ENCODE measurements around the gene GPR12.
"Not testable (repeated sequence)": the region's sequence is repeated elsewhere in the genome, so short reads cannot be mapped to it uniquely, and the experiment has no call there.

Gene GPR12

GRCh38 chr13:26747706-26748105, 12.9 kb downstream of the GPR12 start:
- no peak for DNase-seq (ENCODE audit: low spot score)

GRCh38 chr13:26743971-26744370, 16.6 kb downstream of the GPR12 start:
- no peak for DNase-seq (ENCODE audit: low spot score)

- DNase-seq (ENCODE audit: low spot score), result no peak
Measured at GRCh38 chr13:26742691-26743358, 17.8 kb downstream of the GPR12 start.

GRCh38 chr13:26735677-26736076, 24.9 kb downstream of the GPR12 start:
- no peak for DNase-seq (ENCODE audit: low spot score)

GRCh38 chr13:26727633-26728032, 33.0 kb downstream of the GPR12 start:
- DNase-seq (ENCODE audit: low spot score), result no peak

- no peak for DNase-seq (ENCODE audit: low spot score)
Measured at GRCh38 chr13:26727122-26727521, 33.5 kb downstream of the GPR12 start.

GRCh38 chr13:26726684-26727083, 33.9 kb downstream of the GPR12 start:
- no peak for DNase-seq (ENCODE audit: low spot score)

- DNase-seq (ENCODE audit: low spot score), result not testable (repeated sequence)
Measured at GRCh38 chr13:26723620-26724019, 37.0 kb downstream of the GPR12 start.

- no peak for DNase-seq (ENCODE audit: low spot score)
Measured at GRCh38 chr13:26722321-26722720, 38.3 kb downstream of the GPR12 start.

- DNase-seq (ENCODE audit: low spot score), result no peak
Measured at GRCh38 chr13:26721251-26722121, 39.1 kb downstream of the GPR12 start.

GRCh38 chr13:26719356-26719945, 41.1 kb downstream of the GPR12 start:
- DNase-seq (ENCODE audit: low spot score), result no peak

GRCh38 chr13:26718872-26719271, 41.7 kb downstream of the GPR12 start:
- DNase-seq (ENCODE audit: low spot score), result no peak

GRCh38 chr13:26718146-26718545, 42.4 kb downstream of the GPR12 start:
- DNase-seq (ENCODE audit: low spot score), result no peak

- DNase-seq (ENCODE audit: low spot score), result no peak
Measured at GRCh38 chr13:26716984-26717383, 43.6 kb downstream of the GPR12 start.

GRCh38 chr13:26713341-26713740, 47.2 kb downstream of the GPR12 start:
- DNase-seq (ENCODE audit: low spot score), result no peak

GRCh38 chr13:26711211-26711610, 49.4 kb downstream of the GPR12 start:
- DNase-seq (ENCODE audit: low spot score), result no peak

GRCh38 chr13:26710166-26710565, 50.4 kb downstream of the GPR12 start:
- DNase-seq (ENCODE audit: low spot score), result no peak

GRCh38 chr13:26709461-26709860, 51.1 kb downstream of the GPR12 start:
- no peak for DNase-seq (ENCODE audit: low spot score)

GRCh38 chr13:26708007-26708297, 52.6 kb downstream of the GPR12 start:
- DNase-seq (ENCODE audit: low spot score), result no peak

- peak; percentile 41 for DNase-seq (ENCODE audit: low spot score)
Measured at GRCh38 chr13:26707122-26708006, 53.2 kb downstream of the GPR12 start.

- DNase-seq (ENCODE audit: low spot score), result no peak
Measured at GRCh38 chr13:26706381-26706780, 54.2 kb downstream of the GPR12 start.

- no peak for DNase-seq (ENCODE audit: low spot score)
Measured at GRCh38 chr13:26705536-26705935, 55.0 kb downstream of the GPR12 start.
